Stimulated activated CD8-positive, alpha-beta memory T cell treated with anti-CD3 and anti-CD28 coated beads, Interleukin-2, amount 100 ng/mL, for 48 hours (primary cell): Measurements from ENCODE around the gene ACRBP.
"Not testable (repeated sequence)": the region's sequence is repeated elsewhere in the genome, so short reads cannot be mapped to it uniquely, and the experiment has no call there.

Experiments used
- DNase-seq, 2 donors: peaks; one replicate each; pipeline ENCODE4 v3.0.0-alpha.2; 2020; ENCODE audit warnings: low read depth in 2 of 2

ACRBP gene

GRCh38 chr12:6614513-6615172 is 32.6 kb downstream of the ACRBP start:
- DNase-seq = no peak

GRCh38 chr12:6613776-6614512 is 33.3 kb downstream of the ACRBP start:
- DNase-seq = no peak

- no peak for DNase-seq
Observed at GRCh38 chr12:6613015-6613775, 34.0 kb downstream of the ACRBP start.

GRCh38 chr12:6612652-6613014 is 34.6 kb downstream of the ACRBP start:
- DNase-seq = no peak

GRCh38 chr12:6612247-6612646 is 35.0 kb downstream of the ACRBP start:
- no peak for DNase-seq

GRCh38 chr12:6608592-6609281 is 38.5 kb downstream of the ACRBP start:
- DNase-seq = no peak

- no peak for DNase-seq
Observed at GRCh38 chr12:6607751-6608591, 39.3 kb downstream of the ACRBP start.

- DNase-seq = no peak
Observed at GRCh38 chr12:6606331-6607131, 40.7 kb downstream of the ACRBP start.

- no peak for DNase-seq
Observed at GRCh38 chr12:6605421-6606330, 41.6 kb downstream of the ACRBP start.

- DNase-seq = no peak
Observed at GRCh38 chr12:6604259-6605029, 42.8 kb downstream of the ACRBP start.

GRCh38 chr12:6603095-6603567 is 44.1 kb downstream of the ACRBP start:
- no peak for DNase-seq

GRCh38 chr12:6602526-6602925 is 44.7 kb downstream of the ACRBP start:
- no peak for DNase-seq

- DNase-seq = not testable (repeated sequence)
Observed at GRCh38 chr12:6595673-6596072, 51.6 kb downstream of the ACRBP start.

GRCh38 chr12:6592087-6592486 is 55.1 kb downstream of the ACRBP start:
- no peak for DNase-seq
